GM12878 (cell line): Measurements from ENCODE around the gene HLA-DQB1. TPM values are rescaled to one million over a fixed set of nuclear protein-coding genes. Genes with fewer than 3 reads are reported as not detected.
A peak's percentile ranks its signal among the peaks of the same experiment; 100 is the strongest.

Experiments
- BMI1 ChIP-seq: fragments of 450-650 bp; IDR thresholded peaks from 2 replicates; pipeline ENCODE4 v1.6.1; 2016; ENCODE audit warnings: mild to moderate bottlenecking, moderate library complexity, borderline replicate concordance
- CBX3 ChIP-seq: fragments of 200-600 bp; sonication (generic); IDR thresholded peaks from 2 replicates; pipeline ENCODE4 v1.6.1; 2016; ENCODE audit warnings: low read depth, borderline replicate concordance
- CREM ChIP-seq: IDR thresholded peaks from 2 replicates; pipeline ENCODE4 v1.6.1; 2014; ENCODE audit warnings: antibody characterized with exemption, low read depth
- DPF2 ChIP-seq: fragments of 450-650 bp; IDR thresholded peaks from 2 replicates; pipeline ENCODE4 v1.6.1; 2017; ENCODE audit warnings: mild to moderate bottlenecking
- FOXM1 ChIP-seq: IDR thresholded peaks from 2 replicates; pipeline ENCODE4 v1.6.1; 2012; ENCODE audit warnings: low read depth, mild to moderate bottlenecking, inconsistent platforms, low read length, moderate library complexity
- IKZF2 ChIP-seq, 2 experiments: fragments of 450-650 bp; IDR thresholded peaks; 2 replicates each; pipeline ENCODE4 v1.6.1; 2017; ENCODE audit warnings: mild to moderate bottlenecking in 2 of 2, moderate library complexity in 2 of 2
- IRF4 ChIP-seq: IDR thresholded peaks from 2 replicates; pipeline ENCODE4 v1.6.1; 2011; ENCODE audit warnings: low read depth, low read length
- JUNB ChIP-seq: IDR thresholded peaks from 2 replicates; pipeline ENCODE4 v1.6.1; 2016; ENCODE audit warnings: antibody characterized with exemption, mild to moderate bottlenecking
- MLLT1 ChIP-seq: fragments of 450-650 bp; IDR thresholded peaks from 2 replicates; pipeline ENCODE4 v1.6.1; 2016; ENCODE audit warnings: mild to moderate bottlenecking
- MTA2 ChIP-seq: fragments of 450-650 bp; IDR thresholded peaks from 2 replicates; pipeline ENCODE4 v1.6.1; 2016; ENCODE audit warnings: low read depth, mild to moderate bottlenecking, moderate library complexity
- NR2C1 ChIP-seq: fragments of 450-650 bp; IDR thresholded peaks from 2 replicates; pipeline ENCODE4 v1.6.1; 2017; ENCODE audit warnings: antibody characterized with exemption, mild to moderate bottlenecking, moderate library complexity
- POLR2AphosphoS5 ChIP-seq: IDR thresholded peaks from 2 replicates; pipeline ENCODE4 v1.6.1; 2011; ENCODE audit warnings: mild to moderate bottlenecking, low read length, inconsistent platforms
- RAD21 ChIP-seq: IDR thresholded peaks from 2 replicates; pipeline ENCODE4 v1.6.1; 2011; ENCODE audit warnings: mild to moderate bottlenecking, low read depth, low read length, moderate library complexity; ENCODE audit not compliant: insufficient read depth
- RAD51 ChIP-seq: fragments of 450-650 bp; IDR thresholded peaks from 2 replicates; pipeline ENCODE4 v1.6.1; 2016; ENCODE audit warnings: moderate library complexity, mild to moderate bottlenecking, inconsistent platforms
- RELA ChIP-seq: fragments of 450-650 bp; IDR thresholded peaks from 2 replicates; pipeline ENCODE4 v1.8.0; 2014; ENCODE audit warnings: borderline replicate concordance; ENCODE audit not compliant: partially characterized antibody
- RUNX3 ChIP-seq: IDR thresholded peaks from 2 replicates; pipeline ENCODE4 v1.6.1; 2012; ENCODE audit warnings: low read length, inconsistent platforms
- SMAD1 ChIP-seq: fragments of 450-650 bp; IDR thresholded peaks from 2 replicates; pipeline ENCODE4 v1.6.1; 2018; ENCODE audit warnings: mild to moderate bottlenecking, low read depth; ENCODE audit not compliant: partially characterized antibody
- SREBF2 ChIP-seq: IDR thresholded peaks from 2 replicates; pipeline ENCODE4 v1.6.1; 2012; ENCODE audit warnings: mild to moderate bottlenecking, low read length
- TBL1XR1 ChIP-seq: IDR thresholded peaks from 2 replicates; pipeline ENCODE4 v1.6.1; 2012; ENCODE audit warnings: low read depth, low read length, improper control_type of control experiment
- TCF3 ChIP-seq: IDR thresholded peaks from 2 replicates; pipeline ENCODE4 v1.6.1; 2012; ENCODE audit warnings: low read depth, mild to moderate bottlenecking, low read length, borderline replicate concordance; ENCODE audit not compliant: insufficient read depth
- TCF7 ChIP-seq: IDR thresholded peaks from 2 replicates; pipeline ENCODE4 v1.6.1; 2014; ENCODE audit warnings: antibody characterized with exemption, borderline replicate concordance
- polyA plus RNA-seq, 11 experiments: library from polyadenylated mRNA; depleted of rRNA in 4 of 11; unstranded in 6 of 11; stranded (reverse) in 5 of 11; fragments of >200 nt; fragmentation: Nextera tagmentation in 4 of 11; fragmentation: Illumina TruSeq in 1 of 11; extraction: Ambion mirVana in 4 of 11; extraction: Trizol in 1 of 11; gene quantifications; 1 replicate in 1 of 11; 2 replicates in 10 of 11; pipeline versions ENCODE4 v1.2.1 to v1.2.3, GENCODE V29; 2011 to 2016; ENCODE audit warnings: inconsistent platforms in 2 of 11, missing spikeins in 2 of 11, low read depth in 1 of 11
- total RNA-seq, 4 experiments: library from RNA; depleted of rRNA in 3 of 4; stranded (reverse); fragments of >200 nt in 3 of 4; fragmentation: Illumina TruSeq in 1 of 4; extraction: Trizol in 1 of 4; gene quantifications; 2 replicates each; pipeline versions ENCODE4 v1.2.1 to v1.2.3, GENCODE V29; 2013 to 2021
- TF ChIP-seq, protein P1 (sequence below): fragments of 450-650 bp; conservative IDR thresholded peaks from 2 replicates; pipeline ENCODE4 v1.6.1; 2017; ENCODE audit warnings: mild to moderate bottlenecking, moderate library complexity
- TF ChIP-seq, protein P2 (sequence below): IDR thresholded peaks from 2 replicates; pipeline ENCODE4 v1.6.1; 2011; ENCODE audit warnings: borderline replicate concordance, low read depth, mild to moderate bottlenecking, moderate library complexity, low read length; ENCODE audit not compliant: insufficient read depth, poor library complexity, severe bottlenecking
- TF ChIP-seq, protein P3 (sequence below): fragments of 450-650 bp; IDR thresholded peaks from 2 replicates; pipeline ENCODE4 v1.6.1; 2017; ENCODE audit warnings: antibody characterized with exemption, mild to moderate bottlenecking, moderate library complexity

The HLA-DQB1 gene
- total and polyA plus RNA-seq, 10 of the 15 experiments (the other 5 are each of a cell fraction or from before 2014, with no cell fraction given), result 38.1 to 403 (median 91.4) TPM

DNA sequence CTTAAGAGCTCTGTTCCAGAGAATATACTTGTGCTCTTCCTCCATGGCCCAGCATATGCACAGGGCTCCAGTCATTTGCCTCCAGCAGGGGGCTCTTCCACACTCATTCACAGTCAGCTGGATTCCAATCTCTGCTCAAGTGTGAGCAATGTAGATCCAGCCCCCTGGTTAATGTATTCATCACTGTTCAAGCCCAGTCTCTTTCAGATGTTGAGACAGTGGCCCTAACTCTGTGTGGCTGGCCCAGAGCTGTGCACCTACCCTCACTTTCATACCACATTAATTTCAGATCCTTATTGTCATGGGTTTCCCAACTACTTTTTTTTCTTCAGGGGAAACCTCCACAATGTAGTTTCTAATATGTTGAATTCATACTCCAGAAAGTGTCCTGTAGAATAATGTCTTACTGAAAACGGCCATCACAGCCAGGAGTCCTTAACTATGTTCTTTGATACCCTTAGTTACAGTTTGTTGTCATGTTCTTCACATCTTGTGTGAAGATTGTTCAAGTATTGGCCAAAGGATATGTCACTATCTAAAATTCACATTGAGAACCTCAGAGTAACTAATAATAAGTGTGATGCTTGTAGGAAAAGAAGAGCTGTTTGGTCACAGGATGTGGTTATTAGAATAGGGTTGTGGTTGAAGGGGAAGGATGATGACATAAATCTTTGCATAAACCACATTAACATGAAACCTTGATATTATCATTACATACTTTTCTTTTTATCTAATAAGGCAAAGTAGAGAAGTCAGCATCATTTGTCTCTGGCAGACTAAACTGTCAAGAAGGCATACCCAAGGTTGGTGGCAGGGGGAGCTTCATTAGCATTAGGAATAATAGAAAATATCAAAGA lies 43.7 kb downstream of the HLA-DQB1 start (continued):
- TF ChIP-seq DPF2, result peak; percentile 83
- TF ChIP-seq RELA, result no peak
- peak; percentile 59 for TF ChIP-seq TBL1XR1
- TF ChIP-seq POLR2AphosphoS5, result peak; percentile 92
- TF ChIP-seq, protein P1, sequence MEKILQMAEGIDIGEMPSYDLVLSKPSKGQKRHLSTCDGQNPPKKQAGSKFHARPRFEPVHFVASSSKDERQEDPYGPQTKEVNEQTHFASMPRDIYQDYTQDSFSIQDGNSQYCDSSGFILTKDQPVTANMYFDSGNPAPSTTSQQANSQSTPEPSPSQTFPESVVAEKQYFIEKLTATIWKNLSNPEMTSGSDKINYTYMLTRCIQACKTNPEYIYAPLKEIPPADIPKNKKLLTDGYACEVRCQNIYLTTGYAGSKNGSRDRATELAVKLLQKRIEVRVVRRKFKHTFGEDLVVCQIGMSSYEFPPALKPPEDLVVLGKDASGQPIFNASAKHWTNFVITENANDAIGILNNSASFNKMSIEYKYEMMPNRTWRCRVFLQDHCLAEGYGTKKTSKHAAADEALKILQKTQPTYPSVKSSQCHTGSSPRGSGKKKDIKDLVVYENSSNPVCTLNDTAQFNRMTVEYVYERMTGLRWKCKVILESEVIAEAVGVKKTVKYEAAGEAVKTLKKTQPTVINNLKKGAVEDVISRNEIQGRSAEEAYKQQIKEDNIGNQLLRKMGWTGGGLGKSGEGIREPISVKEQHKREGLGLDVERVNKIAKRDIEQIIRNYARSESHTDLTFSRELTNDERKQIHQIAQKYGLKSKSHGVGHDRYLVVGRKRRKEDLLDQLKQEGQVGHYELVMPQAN, result no peak; the same call in 1 of the 2 replicates
- 0 out of 2 replicates have a peak, but pooled peaks have one; percentile 18 for TF ChIP-seq TCF7
- no peak for TF ChIP-seq CBX3
- TF ChIP-seq IKZF2 (IDR thresholded peaks at IDR 0.05), result peak; percentile 81 to 87
- no peak for TF ChIP-seq SREBF2
- peak; percentile 88 for TF ChIP-seq SMAD1
- TF ChIP-seq BMI1, result no peak
- no peak for TF ChIP-seq NR2C1
- TF ChIP-seq, protein P2, sequence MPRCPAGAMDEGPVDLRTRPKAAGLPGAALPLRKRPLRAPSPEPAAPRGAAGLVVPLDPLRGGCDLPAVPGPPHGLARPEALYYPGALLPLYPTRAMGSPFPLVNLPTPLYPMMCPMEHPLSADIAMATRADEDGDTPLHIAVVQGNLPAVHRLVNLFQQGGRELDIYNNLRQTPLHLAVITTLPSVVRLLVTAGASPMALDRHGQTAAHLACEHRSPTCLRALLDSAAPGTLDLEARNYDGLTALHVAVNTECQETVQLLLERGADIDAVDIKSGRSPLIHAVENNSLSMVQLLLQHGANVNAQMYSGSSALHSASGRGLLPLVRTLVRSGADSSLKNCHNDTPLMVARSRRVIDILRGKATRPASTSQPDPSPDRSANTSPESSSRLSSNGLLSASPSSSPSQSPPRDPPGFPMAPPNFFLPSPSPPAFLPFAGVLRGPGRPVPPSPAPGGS, result no peak
- TF ChIP-seq RUNX3, result peak; percentile 100
- TF ChIP-seq RAD51, result no peak; the same call in none of the 2 replicates
- peak; percentile 55 for TF ChIP-seq JUNB
- no peak for TF ChIP-seq TCF3
- peak; percentile 94 for TF ChIP-seq FOXM1
- TF ChIP-seq CREM, result peak; percentile 91
- TF ChIP-seq, protein P3, sequence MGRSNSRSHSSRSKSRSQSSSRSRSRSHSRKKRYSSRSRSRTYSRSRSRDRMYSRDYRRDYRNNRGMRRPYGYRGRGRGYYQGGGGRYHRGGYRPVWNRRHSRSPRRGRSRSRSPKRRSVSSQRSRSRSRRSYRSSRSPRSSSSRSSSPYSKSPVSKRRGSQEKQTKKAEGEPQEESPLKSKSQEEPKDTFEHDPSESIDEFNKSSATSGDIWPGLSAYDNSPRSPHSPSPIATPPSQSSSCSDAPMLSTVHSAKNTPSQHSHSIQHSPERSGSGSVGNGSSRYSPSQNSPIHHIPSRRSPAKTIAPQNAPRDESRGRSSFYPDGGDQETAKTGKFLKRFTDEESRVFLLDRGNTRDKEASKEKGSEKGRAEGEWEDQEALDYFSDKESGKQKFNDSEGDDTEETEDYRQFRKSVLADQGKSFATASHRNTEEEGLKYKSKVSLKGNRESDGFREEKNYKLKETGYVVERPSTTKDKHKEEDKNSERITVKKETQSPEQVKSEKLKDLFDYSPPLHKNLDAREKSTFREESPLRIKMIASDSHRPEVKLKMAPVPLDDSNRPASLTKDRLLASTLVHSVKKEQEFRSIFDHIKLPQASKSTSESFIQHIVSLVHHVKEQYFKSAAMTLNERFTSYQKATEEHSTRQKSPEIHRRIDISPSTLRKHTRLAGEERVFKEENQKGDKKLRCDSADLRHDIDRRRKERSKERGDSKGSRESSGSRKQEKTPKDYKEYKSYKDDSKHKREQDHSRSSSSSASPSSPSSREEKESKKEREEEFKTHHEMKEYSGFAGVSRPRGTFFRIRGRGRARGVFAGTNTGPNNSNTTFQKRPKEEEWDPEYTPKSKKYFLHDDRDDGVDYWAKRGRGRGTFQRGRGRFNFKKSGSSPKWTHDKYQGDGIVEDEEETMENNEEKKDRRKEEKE, result no peak
- TF ChIP-seq RAD21, result peak; percentile 40; the same call in 1 of the 2 replicates
- peak; percentile 95 for TF ChIP-seq MLLT1
- TF ChIP-seq MTA2, result peak; percentile 90
- TF ChIP-seq IRF4, result 0 out of 2 replicates have a peak, but pooled peaks have one; percentile 28
